Activated T-helper 1 cell treated with anti-CD3 and anti-CD28 coated beads, Interleukin-2, amount 50 U/mL, for 16 hours (primary cell): ENCODE data around the gene PRAMEF4.
"Not testable (repeated sequence)": the region's sequence is repeated elsewhere in the genome, so short reads cannot be mapped to it uniquely, and the experiment has no call there.

Source experiments
- DNase-seq, 2 donors: peaks; one replicate each; pipeline ENCODE4 v3.0.0-alpha.2; 2020; ENCODE audit warnings: low read depth in 1 of 2, low spot score in 1 of 2

Gene PRAMEF4

DNA sequence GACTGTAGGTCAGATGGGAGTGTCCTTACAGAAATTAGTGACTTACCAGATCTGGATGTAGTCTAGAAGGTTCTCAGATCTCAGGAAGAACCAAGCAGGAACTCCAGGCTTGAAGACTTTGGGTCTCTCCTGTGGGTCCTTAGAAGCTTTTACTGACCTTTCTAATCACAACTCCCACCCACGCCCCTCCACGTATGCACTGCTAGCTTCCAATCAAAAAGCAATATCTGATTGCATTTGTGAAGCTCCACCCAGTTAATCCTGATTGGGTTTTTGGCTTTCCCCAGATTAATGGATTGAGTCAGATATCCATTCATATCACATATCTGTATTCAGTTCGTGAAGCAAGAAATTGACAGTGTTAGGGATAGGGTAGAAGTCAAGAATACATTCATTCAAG, at the start of gene PRAMEF4:
Gene PRAMEF4 (minus strand): TSS at position 101 of the 400 bp plus-strand sequence. CDS start 2,807 bp downstream, outside the sequence.
- DNase-seq: not testable (repeated sequence)

DNA sequence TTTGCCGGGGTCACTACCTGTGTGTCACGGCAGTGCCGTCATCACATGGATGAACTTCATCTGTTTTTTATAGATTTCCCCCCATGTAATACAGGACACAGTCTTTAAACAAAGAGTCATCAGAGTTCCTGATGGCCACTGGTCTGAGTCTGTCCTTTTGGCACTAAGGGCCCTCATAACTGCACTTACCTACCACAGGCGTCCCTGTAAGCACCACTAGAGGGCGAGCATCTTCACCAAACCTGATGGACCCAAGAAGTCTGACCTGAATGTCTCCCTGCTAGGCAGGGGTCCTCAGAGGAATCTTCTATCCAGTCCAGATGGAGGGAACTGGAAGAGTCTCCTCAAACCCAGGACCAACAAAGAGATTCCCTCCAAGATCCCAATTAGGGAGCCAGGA, 38.4 kb upstream of the PRAMEF4 start:
- not testable (repeated sequence) for DNase-seq

DNA sequence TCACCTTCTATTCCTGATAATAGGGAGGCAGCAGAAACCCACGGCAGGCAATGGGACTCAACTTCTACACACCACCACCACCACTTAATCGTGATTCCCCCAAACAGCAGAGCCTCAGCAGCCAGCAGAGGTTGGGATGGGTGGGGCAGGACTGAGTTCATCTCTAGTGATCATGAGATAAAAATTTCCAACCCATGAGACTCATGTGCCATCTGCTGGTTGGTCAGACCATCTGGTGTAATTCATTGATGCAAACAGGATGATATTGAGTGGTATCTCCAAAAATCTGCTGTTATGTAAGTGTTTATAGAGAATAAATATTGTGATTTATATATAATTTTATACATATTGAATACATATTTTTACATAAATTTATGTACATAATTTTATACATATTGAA, 35.7 kb upstream of the PRAMEF4 start:
- DNase-seq: not testable (repeated sequence)

DNA sequence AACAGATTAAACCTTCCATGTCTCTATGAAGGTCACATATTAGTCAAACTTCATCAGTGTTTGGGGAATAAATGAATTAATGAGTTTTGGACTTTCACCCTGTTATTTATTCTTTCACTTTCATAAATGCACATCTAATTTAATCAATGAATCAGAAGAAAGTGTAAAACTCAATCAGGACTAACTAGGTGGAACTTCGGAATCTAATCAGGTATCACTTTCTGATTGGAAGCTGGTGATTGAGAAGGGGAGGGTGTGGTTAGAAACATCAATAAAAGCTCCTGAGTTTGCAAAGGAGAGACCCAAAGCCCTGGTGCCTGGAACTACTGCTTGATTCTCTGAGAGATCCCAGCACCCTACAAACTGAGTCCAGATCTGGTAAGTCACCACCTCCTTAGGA, 30.3 kb upstream of the PRAMEF4 start, which contains the start of gene PRAMEF7:
Gene PRAMEF7 (plus strand): TSS at position 301 of the 400 bp plus-strand sequence. CDS start 1,083 bp downstream, outside the sequence.
- not testable (repeated sequence) for DNase-seq

DNA sequence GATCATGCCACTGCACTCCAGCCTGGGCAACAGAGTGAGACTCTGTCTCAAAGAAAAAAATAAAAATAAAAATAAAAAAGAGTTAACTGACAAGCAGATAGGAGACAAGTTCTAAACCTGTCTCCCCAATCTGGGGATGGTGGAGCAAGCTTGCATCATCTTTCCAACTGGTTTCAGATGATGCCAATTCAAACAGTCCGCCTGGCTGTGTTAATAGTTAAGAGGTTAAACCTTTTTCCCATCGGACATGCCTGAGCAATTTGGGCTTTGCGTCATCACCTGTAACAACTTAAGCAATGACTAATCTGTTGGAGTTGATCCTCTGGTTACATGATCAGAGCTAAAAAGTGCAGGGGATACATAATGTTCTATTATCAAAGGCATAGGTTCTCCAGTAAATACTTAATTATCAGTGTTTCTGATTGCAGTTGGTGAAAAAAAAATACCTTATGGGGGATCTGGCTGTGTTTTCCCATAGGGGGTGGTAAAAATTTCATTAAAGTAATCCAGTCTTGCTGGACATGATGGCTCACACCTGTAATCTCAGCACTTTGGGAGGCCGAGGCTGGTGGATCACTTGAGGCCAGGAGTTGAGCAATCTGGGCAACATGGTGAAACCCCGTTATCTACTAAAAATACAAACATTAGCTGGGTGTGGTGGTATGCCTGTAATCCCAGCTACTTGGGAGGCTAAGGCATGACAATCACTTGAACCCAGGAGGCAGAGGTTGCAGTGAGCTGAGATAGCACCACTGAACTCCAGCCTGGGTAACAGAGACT, 18.0 kb upstream of the PRAMEF4 start:
- not testable (repeated sequence) for DNase-seq

DNA sequence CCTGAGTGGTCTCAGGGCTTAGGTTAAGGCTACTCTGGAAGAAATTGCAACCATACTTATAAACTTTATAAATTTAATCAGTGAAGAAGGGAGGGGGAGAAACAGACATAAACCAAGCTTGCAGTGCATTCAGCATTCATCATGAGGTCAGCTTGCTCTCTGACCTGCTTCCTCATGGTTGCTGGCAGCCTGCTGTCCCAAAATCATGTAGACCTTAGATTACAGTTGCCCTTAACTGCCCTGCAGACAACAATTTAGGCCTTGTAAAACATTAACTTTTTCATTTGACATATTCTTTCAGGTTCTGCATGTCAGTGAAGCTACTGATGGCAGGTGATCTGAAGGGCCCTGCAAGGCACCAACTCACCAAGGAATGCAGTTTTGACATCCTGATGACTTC, 13.2 kb upstream of the PRAMEF4 start:
- not testable (repeated sequence) for DNase-seq

DNA sequence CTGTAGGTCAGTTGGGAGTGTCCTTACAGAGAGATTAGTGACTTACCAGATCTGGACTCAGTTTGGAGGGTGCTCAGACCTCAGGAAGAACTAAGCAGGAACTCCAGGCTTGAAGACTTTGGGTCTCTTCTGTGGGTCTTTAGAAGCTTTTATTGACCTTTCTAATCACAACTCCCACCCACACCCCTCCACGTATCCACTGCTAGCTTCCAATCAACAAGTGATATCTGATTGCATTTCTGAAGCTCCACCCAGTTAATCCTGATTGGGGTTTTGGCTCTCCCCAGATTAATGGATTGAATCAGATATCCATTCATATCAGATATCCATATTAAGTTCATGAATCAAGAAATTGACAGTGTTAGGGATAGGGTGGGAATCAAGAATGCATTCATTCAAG, 12.2 kb upstream of the PRAMEF4 start, which contains the start of gene PRAMEF10:
Gene PRAMEF10 (minus strand): TSS at position 101 of the 400 bp plus-strand sequence. CDS start 2,423 bp downstream, outside the sequence.
- not testable (repeated sequence) for DNase-seq

DNA sequence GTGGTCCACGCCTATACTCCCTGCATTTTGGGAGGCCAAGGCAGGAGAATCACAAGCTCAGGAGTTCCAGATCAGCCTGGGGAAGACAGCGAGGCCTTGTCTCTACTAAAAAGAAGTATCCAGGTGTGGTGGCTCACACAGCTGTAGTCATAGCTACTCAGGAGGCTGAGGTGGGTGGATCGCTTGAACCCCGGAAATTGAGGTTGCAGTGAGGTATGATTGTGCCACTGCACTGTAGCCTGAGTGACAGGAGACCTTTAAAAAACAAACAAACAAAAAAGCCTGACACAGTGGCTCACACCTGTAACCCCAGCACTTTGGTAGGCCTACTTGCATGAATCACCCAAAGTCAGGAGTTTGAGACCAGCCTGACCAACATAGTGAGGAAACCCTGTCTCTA, 7.5 kb downstream of the PRAMEF4 start:
- not testable (repeated sequence) for DNase-seq

DNA sequence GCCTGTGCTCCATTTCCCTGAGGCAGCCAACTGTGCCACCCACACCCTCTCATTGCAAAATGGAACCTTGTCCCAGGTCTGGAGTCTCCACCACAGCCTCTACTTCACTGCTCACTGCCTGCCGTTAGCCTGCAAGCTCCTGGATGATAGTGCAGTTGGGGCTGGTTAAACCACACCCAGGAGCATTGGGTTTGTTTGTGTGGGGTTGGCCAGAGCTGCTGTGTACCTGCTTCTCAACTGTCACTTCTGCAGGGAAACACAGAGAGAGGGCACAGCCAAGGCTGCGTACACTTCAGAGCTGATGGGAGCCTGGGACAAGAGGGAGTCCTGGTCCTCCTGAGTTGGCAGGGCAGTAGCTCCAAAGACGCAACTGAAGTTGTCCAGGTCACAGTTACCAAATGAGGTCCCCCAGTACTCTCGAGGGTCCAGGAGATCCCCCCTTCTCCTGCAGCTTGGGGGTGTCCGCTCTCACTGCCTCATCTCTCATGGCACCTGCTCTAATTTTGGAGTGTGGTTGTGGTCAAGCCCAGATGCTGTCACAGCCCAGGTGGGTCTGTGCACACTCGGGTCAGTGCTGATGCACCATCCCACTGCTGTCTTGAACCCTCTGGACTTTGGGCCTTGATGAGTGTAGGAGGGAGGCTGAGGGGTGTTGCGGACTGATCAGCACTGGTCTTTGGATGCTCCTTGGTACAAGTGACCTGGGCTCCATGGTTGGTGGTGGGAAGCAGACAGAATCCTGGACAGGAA, 22.7 kb downstream of the PRAMEF4 start:
- DNase-seq: not testable (repeated sequence)

DNA sequence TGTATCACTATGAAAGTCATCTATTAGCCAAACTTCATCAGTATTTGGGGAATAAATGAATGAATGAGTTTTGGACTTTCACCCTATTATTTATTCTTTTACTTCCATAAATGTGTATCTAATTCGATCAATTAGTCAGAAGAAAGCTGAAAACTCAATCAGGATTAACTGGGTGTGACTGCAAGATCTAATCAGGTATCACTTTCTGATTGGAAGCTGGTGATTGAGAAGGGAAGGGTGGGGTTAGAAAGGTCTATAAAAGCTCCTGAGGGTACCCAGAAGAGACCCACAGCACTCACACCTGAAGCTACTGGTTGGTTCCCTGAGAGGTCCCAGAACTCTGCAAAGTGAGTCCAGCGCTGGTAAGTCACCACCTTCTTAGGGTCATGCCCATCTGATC, 29.2 kb downstream of the PRAMEF4 start, which contains the start of gene PRAMEF2:
Gene PRAMEF2 (plus strand): TSS at position 301 of the 400 bp plus-strand sequence. CDS start 1,924 bp downstream, outside the sequence.
- not testable (repeated sequence) for DNase-seq

DNA sequence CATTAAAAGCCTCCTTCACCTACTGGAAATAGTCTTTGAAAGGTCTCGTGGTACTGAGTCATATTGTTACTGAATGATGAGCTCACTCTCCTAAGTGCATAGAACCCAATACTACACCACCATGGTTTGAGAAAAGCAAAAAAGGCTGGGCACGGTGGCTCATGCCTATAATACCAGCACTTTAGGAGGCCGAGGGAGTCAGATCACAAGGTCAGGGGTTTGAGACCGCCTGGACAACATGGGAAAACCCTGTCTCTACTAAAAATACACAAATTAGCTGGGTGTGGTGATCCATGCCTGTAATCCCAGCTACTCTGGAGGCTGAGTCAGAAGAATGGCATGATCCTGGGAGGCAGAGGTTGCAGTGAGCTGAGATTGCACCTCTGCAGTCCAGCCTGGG, 34.2 kb downstream of the PRAMEF4 start:
- no peak for DNase-seq

DNA sequence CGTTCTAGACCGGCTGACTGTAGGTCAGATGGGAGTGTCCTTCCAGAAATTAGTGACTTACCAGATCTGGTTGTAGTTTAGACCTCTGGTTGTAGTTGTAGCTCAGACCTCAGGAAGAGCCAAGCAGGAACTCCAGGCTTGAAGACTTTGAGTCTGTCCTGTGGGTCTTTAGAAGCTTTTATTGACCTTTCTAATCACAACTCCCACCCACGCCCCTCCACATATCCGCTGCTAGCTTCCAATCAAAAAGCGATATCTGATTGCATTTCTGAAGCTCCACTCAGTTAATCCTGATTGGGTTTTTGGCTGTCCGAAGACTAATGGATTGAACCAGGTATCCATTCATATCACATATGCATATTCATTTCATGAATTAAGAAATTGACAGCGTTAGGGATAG, 37.4 kb downstream of the PRAMEF4 start, which contains the start of gene HNRNPCL1:
Gene HNRNPCL1 (minus strand): TSS at position 101 of the 400 bp plus-strand sequence. CDS start 431 bp downstream, outside the sequence.
- not testable (repeated sequence) for DNase-seq

DNA sequence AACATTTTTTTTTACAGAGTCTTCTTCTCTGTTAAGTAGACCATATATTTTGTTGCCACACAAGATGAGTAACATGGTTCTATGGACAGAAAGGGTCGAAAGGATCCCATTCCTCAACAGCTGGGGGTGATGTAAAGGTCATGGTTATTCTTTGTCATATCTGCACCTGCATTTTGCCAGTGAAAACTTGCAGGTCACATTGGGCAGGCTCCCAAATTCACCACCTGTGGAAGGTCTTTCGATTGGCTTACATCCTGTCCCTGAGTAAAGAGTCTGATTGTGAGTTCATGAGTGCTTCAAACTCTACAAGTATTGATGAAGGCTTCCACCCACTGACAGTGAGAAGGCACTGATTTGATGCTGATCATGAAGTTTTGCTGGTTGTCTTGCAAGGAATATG, 52.8 kb downstream of the PRAMEF4 start:
- not testable (repeated sequence) for DNase-seq

DNA sequence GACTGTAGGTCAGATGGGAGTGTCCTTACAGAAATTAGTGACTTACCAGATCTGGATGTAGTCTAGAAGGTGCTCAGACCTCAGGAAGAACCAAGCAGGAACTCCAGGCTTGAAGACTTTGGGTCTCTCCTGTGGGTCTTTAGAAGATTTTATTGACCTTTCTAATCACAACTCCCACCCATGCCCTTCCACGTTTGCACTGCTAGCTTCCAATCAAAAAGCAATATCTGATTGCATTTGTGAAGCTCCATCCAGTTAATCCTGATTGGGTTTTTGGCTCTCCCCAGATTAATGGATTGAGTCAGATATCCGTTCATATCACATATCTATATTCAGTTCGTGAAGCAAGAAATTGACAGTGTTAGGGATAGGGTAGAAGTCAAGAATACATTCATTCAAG, 54.7 kb downstream of the PRAMEF4 start, which contains the start of gene PRAMEF11:
Gene PRAMEF11 (minus strand): TSS at position 101 of the 400 bp plus-strand sequence. CDS start 2,621 bp downstream, outside the sequence.
- not testable (repeated sequence) for DNase-seq
